ENCODE results near the gene INHBE. TPM values are rescaled to one million over a fixed set of nuclear protein-coding genes. Genes with fewer than 3 reads are reported as not detected.
A peak's percentile ranks its signal among the peaks of the same experiment; 100 is the strongest.
"Not testable (repeated sequence)": the region's sequence is repeated elsewhere in the genome, so short reads cannot be mapped to it uniquely, and the experiment has no call there.

Gene INHBE
- total RNA-seq, 2 donors from 2014 or later, result not detected

GRCh38 chr12:57430931-57431566 lies 24.1 kb upstream of the INHBE start, which contains the start of gene R3HDM2:
R3HDM2 (minus strand) TSS chr12:57431043; CDS start chr12:57310428, 120,615 bp downstream.
- ATAC-seq, result peak; percentile 93
- peaks cover 36% of the 10 kb centered on the region for H3K4me1 Mint-ChIP-seq
- H3K9me3 ChIP-seq (ENCODE audit: control insufficient read depth, low read length, poor library complexity, severe bottlenecking), result no peaks in the 10 kb centered on the region
- no peaks in the 10 kb centered on the region for H3K36me3 Mint-ChIP-seq (ENCODE audit: low read depth)
- H3K27ac Mint-ChIP-seq, result peak within 1 kb of the TSS; percentile 99
- no peaks in the 10 kb centered on the region for H3K27me3 Mint-ChIP-seq
- peak; percentile 86 to 91 (median 89) for DNase-seq
- H3K4me3 Mint-ChIP-seq, result peak within 1 kb of the TSS; percentile 96

- Mint-ChIP-seq H3K27me3 (no peaks in the 10 kb centered on the region), H3K4me3 (peak overlapping the region; percentile 95), H3K4me1 (peaks cover 30% of the 10 kb centered on the region), H3K36me3 (ENCODE audit: low read depth) (no peaks in the 10 kb centered on the region), H3K27ac (peak overlapping the region; percentile 99)
- DNase-seq (no peak), ATAC-seq (no peak)
- H3K9me3 ChIP-seq (ENCODE audit: control insufficient read depth, low read length, poor library complexity, severe bottlenecking), result no peaks in the 10 kb centered on the region
Measured at GRCh38 chr12:57431654-57432188, 23.4 kb upstream of the INHBE start.

GRCh38 chr12:57433370-57433769 lies 21.7 kb upstream of the INHBE start:
- H3K4me1 Mint-ChIP-seq, result peaks cover 24% of the 10 kb centered on the region
- H3K9me3 ChIP-seq (ENCODE audit: control insufficient read depth, low read length, poor library complexity, severe bottlenecking), result no peaks in the 10 kb centered on the region
- no peak for ATAC-seq
- DNase-seq, result no peak
- H3K27me3 Mint-ChIP-seq, result peaks cover 2% of the 10 kb centered on the region
- no peak overlapping the region for H3K27ac Mint-ChIP-seq
- H3K4me3 Mint-ChIP-seq, result no peak overlapping the region
- no peaks in the 10 kb centered on the region for H3K36me3 Mint-ChIP-seq (ENCODE audit: low read depth)

- DNase-seq (no peak), ATAC-seq (no peak)
- Mint-ChIP-seq H3K36me3 (ENCODE audit: low read depth) (no peaks in the 10 kb centered on the region), H3K27me3 (peaks cover 8% of the 10 kb centered on the region), H3K27ac (peak within 1 kb of the TSS; percentile 32), H3K4me3 (no peak within 1 kb of the TSS), H3K4me1 (peaks cover 19% of the 10 kb centered on the region)
- H3K9me3 ChIP-seq (ENCODE audit: control insufficient read depth, low read length, poor library complexity, severe bottlenecking), result no peaks in the 10 kb centered on the region
Measured at GRCh38 chr12:57434517-57435223, 20.4 kb upstream of the INHBE start, which contains the start of gene INHBC. INHBC (plus strand) TSS chr12:57434784; CDS start chr12:57434887, 103 bp downstream.

- Mint-ChIP-seq H3K4me3 (no peak overlapping the region), H3K27me3 (peaks cover 8% of the 10 kb centered on the region), H3K36me3 (ENCODE audit: low read depth) (no peaks in the 10 kb centered on the region), H3K4me1 (peaks cover 14% of the 10 kb centered on the region), H3K27ac (no peak overlapping the region)
- no peak for DNase-seq
- ATAC-seq, result no peak
- H3K9me3 ChIP-seq (ENCODE audit: control insufficient read depth, low read length, poor library complexity, severe bottlenecking), result no peaks in the 10 kb centered on the region
Measured at GRCh38 chr12:57435293-57435692, 19.8 kb upstream of the INHBE start.

- DNase-seq, result no peak
- Mint-ChIP-seq H3K27me3 (peaks cover 8% of the 10 kb centered on the region), H3K36me3 (ENCODE audit: low read depth) (no peaks in the 10 kb centered on the region), H3K4me3 (no peak overlapping the region), H3K27ac (no peak overlapping the region), H3K4me1 (peaks cover 4% of the 10 kb centered on the region)
- no peaks in the 10 kb centered on the region for H3K9me3 ChIP-seq (ENCODE audit: control insufficient read depth, low read length, poor library complexity, severe bottlenecking)
- ATAC-seq, result no peak
Measured at GRCh38 chr12:57438400-57438799, 16.7 kb upstream of the INHBE start.

- H3K9me3 ChIP-seq (ENCODE audit: control insufficient read depth, low read length, poor library complexity, severe bottlenecking), result no peaks in the 10 kb centered on the region
- peaks cover 4% of the 10 kb centered on the region for H3K4me1 Mint-ChIP-seq
- no peaks in the 10 kb centered on the region for H3K36me3 Mint-ChIP-seq (ENCODE audit: low read depth)
- H3K27ac Mint-ChIP-seq, result no peak overlapping the region
- no peak overlapping the region for H3K4me3 Mint-ChIP-seq
- ATAC-seq (no peak), DNase-seq (no peak)
- H3K27me3 Mint-ChIP-seq, result peaks cover 8% of the 10 kb centered on the region
Measured at GRCh38 chr12:57439762-57440266, 15.3 kb upstream of the INHBE start.

- H3K4me1 Mint-ChIP-seq; ATAC-seq; H3K4me3 Mint-ChIP-seq; H3K36me3 Mint-ChIP-seq (ENCODE audit: low read depth); H3K27me3 Mint-ChIP-seq; DNase-seq; H3K27ac Mint-ChIP-seq; H3K9me3 ChIP-seq (ENCODE audit: control insufficient read depth, low read length, poor library complexity, severe bottlenecking): not testable (repeated sequence)
Measured at GRCh38 chr12:57441393-57441792, 13.7 kb upstream of the INHBE start.

GRCh38 chr12:57441846-57442427 lies 13.2 kb upstream of the INHBE start:
- Mint-ChIP-seq H3K4me1 (peaks cover 6% of the 10 kb centered on the region), H3K27me3 (peaks cover 8% of the 10 kb centered on the region), H3K36me3 (ENCODE audit: low read depth) (peaks cover 3% of the 10 kb centered on the region), H3K27ac (no peak overlapping the region), H3K4me3 (no peak overlapping the region)
- no peaks in the 10 kb centered on the region for H3K9me3 ChIP-seq (ENCODE audit: control insufficient read depth, low read length, poor library complexity, severe bottlenecking)
- DNase-seq, result no peak
- ATAC-seq, result no peak

GRCh38 chr12:57444337-57444736 lies 10.8 kb upstream of the INHBE start:
- DNase-seq; ATAC-seq; H3K36me3 Mint-ChIP-seq (ENCODE audit: low read depth); H3K9me3 ChIP-seq (ENCODE audit: control insufficient read depth, low read length, poor library complexity, severe bottlenecking); H3K27me3 Mint-ChIP-seq; H3K4me3 Mint-ChIP-seq; H3K27ac Mint-ChIP-seq; H3K4me1 Mint-ChIP-seq: not testable (repeated sequence)

- DNase-seq (no peak), ATAC-seq (no peak)
- H3K27me3 Mint-ChIP-seq, result no peaks in the 10 kb centered on the region
- peaks cover 3% of the 10 kb centered on the region for H3K36me3 Mint-ChIP-seq (ENCODE audit: low read depth)
- H3K4me1 Mint-ChIP-seq, result peaks cover 6% of the 10 kb centered on the region
- peak overlapping the region; percentile 33 for H3K4me3 Mint-ChIP-seq
- peak overlapping the region; percentile 39 for H3K27ac Mint-ChIP-seq
- H3K9me3 ChIP-seq (ENCODE audit: control insufficient read depth, low read length, poor library complexity, severe bottlenecking), result no peaks in the 10 kb centered on the region
Measured at GRCh38 chr12:57444744-57445143, 10.4 kb upstream of the INHBE start.

GRCh38 chr12:57446292-57446960 lies 8.7 kb upstream of the INHBE start:
- Mint-ChIP-seq H3K27ac (no peak overlapping the region), H3K27me3 (peaks cover 11% of the 10 kb centered on the region), H3K36me3 (ENCODE audit: low read depth) (peaks cover 3% of the 10 kb centered on the region), H3K4me1 (peaks cover 6% of the 10 kb centered on the region), H3K4me3 (no peak overlapping the region)
- no peaks in the 10 kb centered on the region for H3K9me3 ChIP-seq (ENCODE audit: control insufficient read depth, low read length, poor library complexity, severe bottlenecking)
- ATAC-seq (no peak), DNase-seq (no peak)

- no peak for DNase-seq
- ATAC-seq, result no peak
- H3K4me1 Mint-ChIP-seq, result peaks cover 6% of the 10 kb centered on the region
- no peak overlapping the region for H3K4me3 Mint-ChIP-seq
- H3K36me3 Mint-ChIP-seq (ENCODE audit: low read depth), result peaks cover 3% of the 10 kb centered on the region
- H3K9me3 ChIP-seq (ENCODE audit: control insufficient read depth, low read length, poor library complexity, severe bottlenecking), result no peaks in the 10 kb centered on the region
- H3K27ac Mint-ChIP-seq, result no peak overlapping the region
- peaks cover 20% of the 10 kb centered on the region for H3K27me3 Mint-ChIP-seq
Measured at GRCh38 chr12:57448669-57449068, 6.4 kb upstream of the INHBE start.

Data from T-helper 17 cell (primary cell).